IPS-15b (cell line): ENCODE results near the gene TAS1R3.
A peak's percentile ranks its signal among the peaks of the same experiment; 100 is the strongest.

Experiments
- H3K27me3 ChIP-seq: one replicate; pipeline ENCODE4 v1.6.1; 2013; ENCODE audit warnings: low read length; ENCODE audit not compliant: control insufficient read depth, insufficient read depth
- H3K36me3 ChIP-seq: one replicate; pipeline ENCODE4 v1.6.1; 2013; ENCODE audit warnings: low read length; ENCODE audit not compliant: control insufficient read depth, insufficient read depth
- H3K4me1 ChIP-seq: one replicate; pipeline ENCODE4 v1.6.1; 2013; ENCODE audit warnings: mild to moderate bottlenecking, low read length; ENCODE audit not compliant: control insufficient read depth, insufficient read depth
- H3K4me3 ChIP-seq: one replicate; pipeline ENCODE4 v1.5.1; 2013; ENCODE audit warnings: low read depth, low read length
- H3K9ac ChIP-seq: one replicate; pipeline ENCODE4 v1.6.1; 2013; ENCODE audit warnings: low read depth, mild to moderate bottlenecking, low read length
- H3K9me3 ChIP-seq: one replicate; pipeline ENCODE4 v1.6.1; 2013; ENCODE audit warnings: mild to moderate bottlenecking, low read length; ENCODE audit not compliant: control insufficient read depth, insufficient read depth

TAS1R3 gene

GRCh38 chr1:1322952-1323351 is 8.1 kb upstream of the TAS1R3 start:
- no peak overlapping the region for H3K9ac ChIP-seq
- no peak overlapping the region for H3K4me3 ChIP-seq
- no peaks in the 10 kb centered on the region for H3K27me3 ChIP-seq
- peaks cover 3% of the 10 kb centered on the region for H3K4me1 ChIP-seq
- peaks cover 36% of the 10 kb centered on the region for H3K36me3 ChIP-seq
- H3K9me3 ChIP-seq, result no peaks in the 10 kb centered on the region

DNA sequence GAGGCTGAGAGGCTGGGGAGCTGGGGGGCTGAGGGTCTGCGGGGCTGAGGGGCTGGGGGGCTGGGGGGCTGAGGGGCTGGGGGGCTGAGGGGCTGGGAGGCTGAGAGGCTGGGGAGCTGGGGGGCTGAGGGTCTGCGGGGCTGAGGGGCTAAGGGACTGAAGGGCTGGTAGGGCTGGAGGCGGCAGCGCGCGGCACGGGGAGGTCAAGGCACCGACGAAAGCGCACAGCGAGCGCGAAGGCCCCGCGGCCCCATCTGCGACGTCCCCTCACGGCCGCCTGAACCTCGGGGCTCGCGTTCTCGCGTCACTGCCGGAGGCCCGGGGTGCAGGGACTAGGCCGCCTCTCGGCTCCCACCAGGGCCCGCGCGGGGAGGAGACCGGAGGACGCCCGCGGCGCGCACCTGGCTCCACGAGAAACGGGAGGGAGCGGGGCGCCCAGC is 7.0 kb upstream of the TAS1R3 start:
- Histone ChIP-seq H3K9me3 (no peaks in the 10 kb centered on the region), H3K4me3 (peak overlapping the region; percentile 71), H3K36me3 (peaks cover 32% of the 10 kb centered on the region), H3K4me1 (peaks cover 3% of the 10 kb centered on the region), H3K9ac (peak overlapping the region; percentile 79), H3K27me3 (no peaks in the 10 kb centered on the region)

DNA sequence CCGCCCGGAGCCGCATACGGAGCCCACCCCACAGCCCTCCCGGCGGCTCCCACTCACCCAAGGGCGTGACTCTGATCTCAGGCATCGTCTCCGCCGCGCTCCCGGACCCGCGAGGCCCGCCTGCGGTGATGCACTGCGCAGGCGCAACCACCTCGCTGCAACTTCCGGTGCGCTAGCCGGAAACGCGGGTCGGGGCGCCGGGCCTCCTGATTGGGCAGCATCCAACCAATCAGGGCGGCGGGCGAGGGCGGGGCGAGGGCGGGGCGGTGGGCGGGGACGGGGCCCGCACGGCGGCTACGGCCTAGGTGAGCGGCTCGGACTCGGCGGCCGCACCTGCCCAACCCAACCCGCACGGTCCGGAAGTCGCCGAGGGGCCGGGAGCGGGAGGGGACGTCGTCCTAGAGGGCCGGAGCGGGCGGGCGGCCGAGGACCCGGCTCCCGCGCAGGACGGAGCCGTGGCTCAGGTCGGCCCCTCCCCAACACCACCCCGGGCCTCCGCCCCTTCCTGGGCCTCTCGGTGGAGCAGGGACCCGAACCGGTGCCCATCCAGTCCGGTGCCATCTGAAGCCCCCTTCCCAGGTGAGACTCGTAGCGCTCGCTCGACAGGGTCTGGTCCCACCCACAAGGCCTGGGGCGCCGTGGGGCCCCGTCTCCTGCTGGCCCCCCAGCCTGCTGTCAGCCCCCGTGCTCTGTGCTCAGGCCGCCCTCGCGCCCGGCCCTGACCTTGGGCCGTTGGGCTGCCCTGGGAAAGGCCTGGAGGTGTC is 6.4 kb upstream of the TAS1R3 start, which contains the start of the genes CPTP and INTS11:
TSS of gene CPTP (plus strand) at position 279 of the 764 bp plus-strand sequence. CDS start 2,109 bp downstream, outside the sequence.
TSS of gene INTS11 (minus strand) at position 137 of the 764 bp plus-strand sequence. CDS start at position 85, 52 bp downstream.
- Histone ChIP-seq H3K9ac (peak within 1 kb of the TSS; percentile 79), H3K27me3 (no peaks in the 10 kb centered on the region), H3K4me1 (peaks cover 3% of the 10 kb centered on the region), H3K9me3 (no peaks in the 10 kb centered on the region), H3K36me3 (peaks cover 26% of the 10 kb centered on the region), H3K4me3 (peak within 1 kb of the TSS; percentile 71)

- no peaks in the 10 kb centered on the region for H3K9me3 ChIP-seq
- H3K9ac ChIP-seq, result peak overlapping the region; percentile 56
- peaks cover 3% of the 10 kb centered on the region for H3K4me1 ChIP-seq
- peaks cover 18% of the 10 kb centered on the region for H3K36me3 ChIP-seq
- peak overlapping the region; percentile 63 for H3K4me3 ChIP-seq
- no peaks in the 10 kb centered on the region for H3K27me3 ChIP-seq
These were observed 5.6 kb upstream of the TAS1R3 start for GRCh38 chr1:1325288-1326074.

DNA sequence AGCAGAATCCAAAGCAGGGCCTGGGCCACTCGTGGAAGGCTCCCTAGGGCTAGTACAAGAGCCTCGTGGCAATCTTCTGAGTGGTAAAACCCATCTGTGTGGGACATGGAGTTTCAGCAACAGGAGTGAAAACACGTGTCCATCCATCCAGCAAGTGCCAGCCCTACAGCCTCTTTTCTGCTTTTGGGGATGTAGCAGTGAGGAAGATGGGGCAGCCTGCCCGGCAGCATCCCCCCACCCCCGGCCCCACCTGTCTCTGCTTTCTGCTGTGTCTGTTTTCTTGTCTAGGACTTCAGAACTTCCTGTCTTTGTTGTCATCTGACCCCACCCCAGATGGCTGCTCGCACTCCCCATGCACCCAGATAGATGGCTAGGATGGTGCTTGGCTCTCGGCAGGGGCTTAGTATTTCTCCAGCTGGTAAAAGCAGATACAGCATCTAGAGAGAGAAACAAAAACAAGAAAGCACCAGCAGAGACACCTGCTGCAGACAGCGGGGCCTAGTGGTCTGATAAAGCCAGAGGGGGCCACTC is 4.9 kb upstream of the TAS1R3 start:
- Histone ChIP-seq H3K9ac (no peak overlapping the region), H3K27me3 (no peaks in the 10 kb centered on the region), H3K4me3 (no peak overlapping the region), H3K4me1 (peaks cover 3% of the 10 kb centered on the region), H3K36me3 (peaks cover 12% of the 10 kb centered on the region), H3K9me3 (no peaks in the 10 kb centered on the region)

- Histone ChIP-seq H3K9me3 (no peaks in the 10 kb centered on the region), H3K27me3 (no peaks in the 10 kb centered on the region), H3K4me1 (peaks cover 3% of the 10 kb centered on the region), H3K9ac (no peak overlapping the region), H3K36me3 (peaks cover 7% of the 10 kb centered on the region), H3K4me3 (no peak overlapping the region)
These were observed 3.8 kb upstream of the TAS1R3 start for GRCh38 chr1:1327291-1327690.

DNA sequence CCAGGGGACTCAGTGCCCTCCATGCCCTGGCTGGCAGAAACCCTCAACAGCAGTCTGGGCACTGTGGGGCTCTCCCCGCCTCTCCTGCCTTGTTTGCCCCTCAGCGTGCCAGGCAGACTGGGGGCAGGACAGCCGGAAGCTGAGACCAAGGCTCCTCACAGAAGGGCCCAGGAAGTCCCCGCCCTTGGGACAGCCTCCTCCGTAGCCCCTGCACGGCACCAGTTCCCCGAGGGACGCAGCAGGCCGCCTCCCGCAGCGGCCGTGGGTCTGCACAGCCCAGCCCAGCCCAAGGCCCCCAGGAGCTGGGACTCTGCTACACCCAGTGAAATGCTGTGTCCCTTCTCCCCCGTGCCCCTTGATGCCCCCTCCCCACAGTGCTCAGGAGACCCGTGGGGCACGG is 2.8 kb upstream of the TAS1R3 start:
- Histone ChIP-seq H3K4me1 (peaks cover 3% of the 10 kb centered on the region), H3K36me3 (peaks cover 7% of the 10 kb centered on the region), H3K27me3 (no peaks in the 10 kb centered on the region), H3K9ac (no peak overlapping the region), H3K4me3 (no peak overlapping the region), H3K9me3 (no peaks in the 10 kb centered on the region)

GRCh38 chr1:1329304-1330210 is 1.5 kb upstream of the TAS1R3 start:
- no peaks in the 10 kb centered on the region for H3K27me3 ChIP-seq
- H3K4me3 ChIP-seq, result no peak overlapping the region
- H3K4me1 ChIP-seq, result peaks cover 3% of the 10 kb centered on the region
- H3K9ac ChIP-seq, result no peak overlapping the region
- H3K36me3 ChIP-seq, result peaks cover 7% of the 10 kb centered on the region
- no peaks in the 10 kb centered on the region for H3K9me3 ChIP-seq

- Histone ChIP-seq H3K27me3 (no peaks in the 10 kb centered on the region), H3K4me3 (no peak overlapping the region), H3K9ac (no peak overlapping the region), H3K9me3 (no peaks in the 10 kb centered on the region), H3K36me3 (peaks cover 7% of the 10 kb centered on the region), H3K4me1 (peaks cover 2% of the 10 kb centered on the region)
These were observed 563 bp upstream of the TAS1R3 start for GRCh38 chr1:1330366-1331067.

- no peaks in the 10 kb centered on the region for H3K9me3 ChIP-seq
- H3K36me3 ChIP-seq, result peaks cover 9% of the 10 kb centered on the region
- H3K27me3 ChIP-seq, result no peaks in the 10 kb centered on the region
- H3K9ac ChIP-seq, result no peak overlapping the region
- no peak overlapping the region for H3K4me3 ChIP-seq
- H3K4me1 ChIP-seq, result no peaks in the 10 kb centered on the region
These were observed 1.1 kb downstream of the TAS1R3 start for GRCh38 chr1:1332031-1332755.
